KOPT-K1 (cell line): ENCODE results near the gene GALNT18.
"Not testable (repeated sequence)": the region's sequence is repeated elsewhere in the genome, so short reads cannot be mapped to it uniquely, and the experiment has no call there.

Experiments
- H3K27ac ChIP-seq: fragments of 200-600 bp; sonication (generic); 2 replicates; pipeline ENCODE4 v1.5.1; 2016; ENCODE audit warnings: antibody characterized with exemption, mild to moderate bottlenecking, low read depth, low read length; ENCODE audit not compliant: poor library complexity, severe bottlenecking
- H3K36me3 ChIP-seq: fragments of 200-600 bp; sonication (generic); 2 replicates; pipeline ENCODE4 v1.5.1; 2017; ENCODE audit warnings: antibody characterized with exemption, mild to moderate bottlenecking, low read length, moderate library complexity; ENCODE audit not compliant: insufficient read depth
- H3K9me3 ChIP-seq: fragments of 200-600 bp; sonication (generic); 2 replicates; pipeline ENCODE4 v1.5.1; 2017; ENCODE audit warnings: antibody characterized with exemption, low read length, mild to moderate bottlenecking; ENCODE audit not compliant: insufficient read depth, poor library complexity, severe bottlenecking

Gene GALNT18

DNA sequence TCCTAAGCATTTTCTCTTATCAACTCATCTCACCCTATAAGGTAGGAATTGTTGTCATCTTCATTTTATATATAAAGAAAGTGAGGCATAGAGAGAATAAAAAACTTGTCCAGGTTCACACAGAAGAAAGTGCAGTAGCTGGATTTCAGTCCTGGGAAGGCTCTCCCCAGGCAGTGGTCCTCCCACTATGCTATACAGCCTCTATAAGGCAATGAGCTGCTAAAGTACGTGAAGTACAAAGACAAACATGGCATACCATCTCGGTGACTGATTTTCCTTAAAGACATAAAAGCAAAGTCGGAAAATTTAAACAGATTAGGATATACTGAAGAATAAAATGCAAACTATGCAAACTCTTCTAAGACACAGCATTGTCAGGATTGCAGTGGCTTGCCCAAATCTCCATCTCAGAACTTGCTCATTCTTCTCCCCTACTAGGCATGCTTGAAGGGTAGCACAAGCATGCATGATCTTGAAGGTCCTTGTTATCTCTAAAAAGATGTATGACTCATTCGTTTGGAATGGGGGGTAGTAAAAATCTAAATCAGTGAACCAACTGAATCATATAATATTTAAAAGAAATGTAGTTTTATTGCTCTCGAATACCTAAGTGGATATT, 171.0 kb downstream of the GALNT18 start:
- Histone ChIP-seq H3K36me3 (no peaks in the 10 kb centered on the region), H3K9me3 (no peaks in the 10 kb centered on the region), H3K27ac (no peak overlapping the region)

DNA sequence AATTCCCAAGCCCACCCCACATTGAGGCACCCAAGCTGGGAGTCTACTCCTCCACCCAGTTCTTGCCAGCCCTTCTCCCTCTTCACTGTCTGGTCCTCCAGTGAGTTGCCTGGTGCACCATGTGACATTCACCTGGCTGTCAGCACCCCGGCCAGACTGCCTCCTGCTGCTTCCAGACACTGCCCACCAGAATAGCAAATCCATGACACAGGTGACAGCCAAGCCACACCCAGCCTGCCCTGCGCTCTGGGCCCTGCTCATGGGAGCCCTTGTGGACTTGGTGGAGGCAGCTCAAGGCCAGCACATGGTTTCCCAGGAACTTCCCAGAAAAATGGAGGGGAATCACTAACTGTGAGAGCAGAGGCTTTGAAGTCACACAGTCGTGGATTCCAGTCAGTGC, 172.5 kb downstream of the GALNT18 start:
- Histone ChIP-seq H3K27ac (no peak overlapping the region), H3K9me3 (no peaks in the 10 kb centered on the region), H3K36me3 (no peaks in the 10 kb centered on the region)

- no peaks in the 10 kb centered on the region for H3K9me3 ChIP-seq
- no peaks in the 10 kb centered on the region for H3K36me3 ChIP-seq
- H3K27ac ChIP-seq: no peak overlapping the region
Observed at GRCh38 chr11:11448626-11449025, 173.2 kb downstream of the GALNT18 start.

- not testable (repeated sequence) for H3K27ac ChIP-seq
Observed at GRCh38 chr11:11447601-11448000, 174.2 kb downstream of the GALNT18 start.

DNA sequence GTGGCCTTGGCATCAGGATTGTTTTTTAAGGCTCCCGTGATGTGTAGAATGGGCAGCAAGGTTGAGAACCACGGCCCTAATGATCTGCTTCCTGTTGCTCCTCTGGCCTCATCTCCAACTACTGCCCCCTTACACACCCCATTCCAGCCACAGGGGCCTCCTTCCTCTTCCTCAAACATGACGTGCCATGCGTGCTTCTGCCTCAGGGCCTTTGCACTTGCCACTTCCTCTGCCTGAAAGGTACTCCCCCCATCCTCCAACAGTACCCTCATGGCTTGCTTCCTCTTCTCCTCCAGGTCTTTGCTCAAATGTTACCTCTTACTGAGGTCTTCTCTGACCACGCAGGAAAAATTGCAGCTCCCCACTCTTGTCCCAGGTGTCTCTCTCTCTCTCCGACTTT, 174.8 kb downstream of the GALNT18 start:
- H3K36me3 ChIP-seq: no peaks in the 10 kb centered on the region
- no peak overlapping the region for H3K27ac ChIP-seq
- H3K9me3 ChIP-seq: no peaks in the 10 kb centered on the region

More at GRCh38 chr11:11447601-11448000, 174.2 kb downstream of the GALNT18 start:
- not testable (repeated sequence) for H3K36me3 ChIP-seq, H3K9me3 ChIP-seq

DNA sequence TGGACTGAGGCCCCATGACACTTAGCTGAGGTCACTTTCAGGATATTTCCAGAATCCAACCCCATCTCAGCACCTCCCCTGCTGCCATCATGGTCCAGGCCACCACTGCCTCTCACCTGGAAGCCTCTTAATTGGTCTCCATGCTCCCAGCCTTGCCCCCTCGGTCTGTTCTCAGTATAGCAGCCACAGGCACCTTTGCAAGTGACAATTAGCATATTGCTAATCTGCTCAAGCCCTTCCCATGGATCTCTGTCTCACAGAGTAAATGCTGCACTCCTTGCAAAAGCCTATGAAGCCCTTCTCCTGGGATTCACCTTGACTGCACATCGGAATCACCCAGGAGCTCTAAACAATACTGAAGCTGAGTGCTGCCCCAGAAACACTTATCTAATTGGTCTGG, 175.2 kb downstream of the GALNT18 start:
- H3K9me3 ChIP-seq: no peaks in the 10 kb centered on the region
- no peak overlapping the region for H3K27ac ChIP-seq
- H3K36me3 ChIP-seq: no peaks in the 10 kb centered on the region

- Histone ChIP-seq H3K36me3 (no peaks in the 10 kb centered on the region), H3K27ac (no peak overlapping the region), H3K9me3 (no peaks in the 10 kb centered on the region)
Observed at GRCh38 chr11:11445441-11446185, 176.2 kb downstream of the GALNT18 start.

- H3K36me3 ChIP-seq: no peaks in the 10 kb centered on the region
- no peak overlapping the region for H3K27ac ChIP-seq
- no peaks in the 10 kb centered on the region for H3K9me3 ChIP-seq
Observed at GRCh38 chr11:11444804-11445131, 177.0 kb downstream of the GALNT18 start.

DNA sequence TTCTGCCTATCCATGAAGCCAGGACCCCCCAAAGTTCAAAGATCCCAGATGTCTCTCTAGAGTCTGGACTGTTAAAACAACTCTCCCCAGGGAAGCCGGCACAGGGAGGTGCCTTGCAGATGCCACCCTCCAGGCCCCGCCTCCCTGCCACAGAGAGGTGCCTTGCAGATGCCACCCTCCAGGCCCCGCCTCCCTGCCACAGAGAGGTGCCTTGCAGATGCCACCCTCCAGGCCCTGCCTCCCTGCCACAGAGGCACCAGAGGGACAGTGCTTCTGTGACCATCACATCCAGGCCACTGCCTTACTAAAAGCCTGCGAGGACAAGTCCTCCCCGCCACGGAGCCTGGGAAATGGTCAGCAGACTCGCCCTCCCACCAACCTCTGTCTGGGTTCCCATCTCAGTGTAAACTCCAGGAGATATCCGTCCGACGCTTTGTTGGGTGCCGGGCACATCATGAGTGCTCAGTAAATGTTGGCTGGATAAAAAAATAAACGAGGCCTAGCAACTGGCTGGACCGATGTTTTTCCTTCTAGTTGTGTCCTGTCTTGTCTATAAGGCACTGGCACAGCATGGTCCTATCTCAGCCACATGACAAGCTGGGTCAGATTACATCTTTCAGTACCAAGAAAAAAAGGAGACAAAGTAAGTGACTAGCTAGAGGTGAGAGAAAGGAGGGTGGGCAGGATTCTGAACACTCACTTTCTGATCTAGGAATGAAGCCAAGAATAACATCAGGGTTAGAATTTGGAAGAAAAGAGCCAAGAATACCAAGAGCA, 177.6 kb downstream of the GALNT18 start:
- Histone ChIP-seq H3K27ac (no peak overlapping the region), H3K9me3 (no peaks in the 10 kb centered on the region), H3K36me3 (no peaks in the 10 kb centered on the region)

DNA sequence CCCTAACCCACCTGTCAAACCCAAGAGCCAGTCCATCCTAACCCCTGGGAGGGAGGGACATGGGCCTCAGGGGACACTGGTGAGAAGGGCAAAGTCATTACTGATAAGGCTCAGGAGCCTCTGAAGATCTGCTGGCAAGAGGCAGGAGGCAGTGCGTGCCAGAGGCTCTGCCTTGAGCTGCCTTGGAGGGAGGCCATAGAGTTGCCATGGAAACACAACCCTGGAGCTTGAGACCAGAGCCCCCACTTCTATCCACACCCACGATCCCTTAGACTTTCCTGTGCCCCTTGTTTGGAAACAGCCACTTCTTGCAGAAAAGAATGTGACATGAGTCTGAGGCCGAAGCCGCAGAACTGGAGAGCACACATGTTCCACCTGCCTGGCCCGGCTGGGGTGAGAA, 179.0 kb downstream of the GALNT18 start:
- H3K27ac ChIP-seq: no peak overlapping the region
- H3K9me3 ChIP-seq: no peaks in the 10 kb centered on the region
- H3K36me3 ChIP-seq: no peaks in the 10 kb centered on the region

DNA sequence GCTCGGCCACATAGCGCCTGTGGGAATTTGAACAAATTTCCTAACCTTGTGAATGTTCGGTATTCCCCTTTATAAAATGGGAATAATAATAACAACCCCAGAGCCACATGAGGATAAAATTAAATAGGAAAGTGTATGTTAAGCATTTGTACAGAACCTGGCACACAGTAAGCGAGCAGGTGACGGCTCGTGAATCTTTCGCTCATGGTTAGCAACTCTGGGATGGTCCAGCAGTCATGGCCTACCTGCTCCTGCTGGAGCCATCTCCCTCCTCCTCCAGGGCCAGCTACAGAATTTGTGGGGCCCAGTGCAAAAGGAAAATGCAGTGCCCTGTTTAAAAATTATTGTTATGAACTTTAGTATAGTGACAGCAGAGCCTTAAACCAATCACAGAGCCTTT, 180.3 kb downstream of the GALNT18 start:
- H3K27ac ChIP-seq: no peak overlapping the region
- H3K9me3 ChIP-seq: no peaks in the 10 kb centered on the region
- H3K36me3 ChIP-seq: no peaks in the 10 kb centered on the region

DNA sequence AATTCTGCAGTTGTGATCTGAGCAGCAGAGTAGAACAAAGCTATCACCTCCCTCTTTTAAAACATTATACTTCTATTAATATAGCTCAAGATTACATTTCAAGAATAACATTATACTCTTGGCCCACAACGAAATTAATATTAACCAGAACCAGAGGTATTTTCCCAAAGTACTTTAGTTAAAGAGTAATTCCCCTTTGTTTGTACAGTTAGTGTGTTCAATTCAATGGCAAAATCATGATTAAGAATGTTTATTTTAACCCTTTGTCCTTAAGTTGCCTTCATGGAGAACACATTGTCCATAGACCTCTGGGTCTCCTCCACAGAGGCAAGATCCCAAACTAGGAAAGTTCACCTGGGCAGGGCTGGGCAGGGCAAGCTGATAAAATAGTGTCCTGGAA, 180.7 kb downstream of the GALNT18 start:
- no peaks in the 10 kb centered on the region for H3K9me3 ChIP-seq
- no peaks in the 10 kb centered on the region for H3K36me3 ChIP-seq
- H3K27ac ChIP-seq: no peak overlapping the region

- Histone ChIP-seq H3K9me3 (no peaks in the 10 kb centered on the region), H3K36me3 (no peaks in the 10 kb centered on the region), H3K27ac (no peak overlapping the region)
Observed at GRCh38 chr11:11440144-11440543, 181.7 kb downstream of the GALNT18 start.

- no peaks in the 10 kb centered on the region for H3K9me3 ChIP-seq
- H3K27ac ChIP-seq: no peak overlapping the region
- no peaks in the 10 kb centered on the region for H3K36me3 ChIP-seq
Observed at GRCh38 chr11:11439591-11439990, 182.2 kb downstream of the GALNT18 start.

- Histone ChIP-seq H3K36me3 (no peaks in the 10 kb centered on the region), H3K27ac (no peak overlapping the region), H3K9me3 (no peaks in the 10 kb centered on the region)
Observed at GRCh38 chr11:11436715-11437313, 185.0 kb downstream of the GALNT18 start.
